BJ (cell line): ENCODE results near the gene SCUBE2. TPM values are rescaled to one million over a fixed set of nuclear protein-coding genes. Genes with fewer than 3 reads are reported as not detected.
"Not testable (repeated sequence)": the region's sequence is repeated elsewhere in the genome, so short reads cannot be mapped to it uniquely, and the experiment has no call there.

ENCODE experiments used
- CTCF ChIA-PET: fragments of 350-600 bp; formaldehyde crosslinking; extraction: SDS; loops from one replicate; lab custom pipeline; 2021; ENCODE audit warnings: antibody characterized with exemption, inconsistent platforms; lab: Yijun Ruan, JAX
- POLR2A ChIA-PET: fragments of 300-600 bp; sonication (Branson Sonifier 250); formaldehyde crosslinking; extraction: SDS; loops from one replicate; lab custom pipeline; 2021; ENCODE audit warnings: antibody characterized with exemption; lab: Charles Lee
- DNase-seq: peaks from one replicate; pipeline ENCODE4 v3.0.0-alpha.2; 2011; ENCODE audit warnings: low read depth
- H3K27me3 ChIP-seq: 2 replicates; pipeline ENCODE4 v1.6.0; 2011; ENCODE audit warnings: low read length; ENCODE audit not compliant: control insufficient read depth, insufficient read depth
- H3K36me3 ChIP-seq: 2 replicates; pipeline ENCODE4 v1.5.1; 2011; ENCODE audit warnings: low read length; ENCODE audit not compliant: control insufficient read depth, insufficient read depth
- H3K4me3 ChIP-seq: 2 replicates; pipeline ENCODE4 v1.5.1; 2011; ENCODE audit warnings: low read depth, mild to moderate bottlenecking, control low read depth, low read length
- CTCF ChIP-seq: IDR thresholded peaks from 2 replicates; pipeline ENCODE4 v1.5.1; 2011; ENCODE audit warnings: low read depth, mild to moderate bottlenecking, control low read depth, inconsistent platforms, low read length, moderate library complexity; ENCODE audit not compliant: insufficient read depth
- polyA plus RNA-seq: library from polyadenylated mRNA; depleted of rRNA; stranded (reverse); fragments of >200 nt; gene quantifications from 2 replicates; pipeline ENCODE4 v1.2.3, GENCODE V29; 2011; rRNA removed
- small RNA-seq: library from RNA; depleted of rRNA; stranded (forward); fragments of <200 nt; gene quantifications from one replicate; pipeline ENCODE3, GENCODE V24; 2012; ENCODE audit warnings: low replicate concordance, low read depth; ENCODE audit not compliant: insufficient read length

SCUBE2 gene
- polyA plus RNA-seq, 1 experiment, result 1.4 TPM

GRCh38 chr11:8980485-8980884, 110.9 kb downstream of the SCUBE2 start:
- Histone ChIP-seq H3K36me3 (peaks cover 1% of the 10 kb centered on the region; the same call in 1 of the 2 replicates), H3K4me3 (no peak overlapping the region), H3K27me3 (no peaks in the 10 kb centered on the region)
- ChIA-PET CTCF (no interaction called here), POLR2A (interaction anchor here (0.6 kb wide), 1 partner anchor 16 kb away, joined by 3 read pairs; no protein-coding TSS in a partner anchor)
- DNase-seq, result no peak
- TF ChIP-seq CTCF, result no peak

- H3K36me3 ChIP-seq, CTCF ChIA-PET, DNase-seq, H3K4me3 ChIP-seq, H3K27me3 ChIP-seq: not testable (repeated sequence)
- POLR2A ChIA-PET, result interaction anchor here (0.6 kb wide), 1 partner anchor 24 kb away, joined by 3 read pairs; the partner anchor contains the start of gene NRIP3
Observed at GRCh38 chr11:8979365-8979764, 112.0 kb downstream of the SCUBE2 start.

GRCh38 chr11:8973121-8973520, 118.3 kb downstream of the SCUBE2 start:
- Histone ChIP-seq H3K4me3 (no peak overlapping the region), H3K27me3 (no peaks in the 10 kb centered on the region), H3K36me3 (no peaks in the 10 kb centered on the region)
- CTCF ChIA-PET, result interaction anchor here (0.6 to 2.0 kb wide), 4 partner anchors 10 to 229 kb away, joined by 3 to 6 read pairs (median 3); no protein-coding TSS in a partner anchor
- POLR2A ChIA-PET, result no interaction called here
- no peak for TF ChIP-seq CTCF
- DNase-seq, result no peak

DNA sequence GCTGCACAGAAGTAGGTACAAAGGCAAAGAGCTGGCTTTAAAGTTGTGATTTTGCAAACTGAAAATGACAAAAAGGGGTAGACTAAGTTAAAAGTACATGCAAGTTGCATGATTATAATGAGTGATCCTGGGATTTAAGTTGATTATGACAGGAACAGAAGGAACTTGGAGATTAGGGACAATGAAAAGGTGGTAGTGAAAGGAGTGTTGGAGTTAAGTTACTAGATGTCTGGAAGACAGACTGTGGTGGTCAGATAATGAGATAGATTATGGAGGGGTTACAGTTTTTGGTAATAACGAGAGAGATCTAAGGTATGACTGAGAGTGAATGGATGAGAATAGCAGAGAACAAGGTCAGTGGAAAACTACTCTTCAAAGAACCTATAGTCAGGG, 119.5 kb downstream of the SCUBE2 start:
- CTCF ChIA-PET, result interaction anchor here (1.0 to 2.0 kb wide), 2 partner anchors 13 to 166 kb away, joined by 3 to 6 read pairs; no protein-coding TSS in a partner anchor
- DNase-seq, result no peak
- Histone ChIP-seq H3K4me3 (no peak overlapping the region), H3K27me3 (no peaks in the 10 kb centered on the region), H3K36me3 (no peaks in the 10 kb centered on the region)
- POLR2A ChIA-PET, result no interaction called here
- TF ChIP-seq CTCF, result no peak

- no peaks in the 10 kb centered on the region for H3K36me3 ChIP-seq
- H3K27me3 ChIP-seq, result no peaks in the 10 kb centered on the region
- ChIA-PET POLR2A (no interaction called here), CTCF (no interaction called here)
- DNase-seq, result no peak
- no peak overlapping the region for H3K4me3 ChIP-seq
- TF ChIP-seq CTCF, result no peak
Observed at GRCh38 chr11:8971196-8971923, 120.0 kb downstream of the SCUBE2 start.

Small RNA genes within 50 kb of the gene (small RNA-seq; reads per million reads assigned to genes)
- gene MIR5691, result not detected

Other genes with a start within 250 kb of the SCUBE2 start
- 39.4 and 50.6 TPM in 2 replicates for gene AKIP1, start 180.4 kb downstream of the SCUBE2 start, polyA plus RNA-seq
- not detected in 2 replicates for gene C11orf16, start 158.7 kb downstream of the SCUBE2 start, polyA plus RNA-seq
- not detected in 2 replicates for gene ASCL3, start 148.6 kb downstream of the SCUBE2 start, polyA plus RNA-seq
- gene TMEM9B, start 127.2 kb downstream of the SCUBE2 start, polyA plus RNA-seq, result 24.6 and 46.4 TPM in 2 replicates
- gene NRIP3, start 87.6 kb downstream of the SCUBE2 start, polyA plus RNA-seq, result 4.7 and 7.1 TPM in 2 replicates
- gene DENND5A, start 173.8 kb upstream of the SCUBE2 start, polyA plus RNA-seq, result 194 and 289 TPM in 2 replicates
- 18.7 and 22.8 TPM in 2 replicates for gene TMEM41B, start 223.0 kb upstream of the SCUBE2 start, polyA plus RNA-seq